AG09309 (cell line): ENCODE data around the gene GLDC.

ENCODE experiments used
- DNase-seq: peaks from one replicate; pipeline ENCODE4 v3.0.0-alpha.2; 2010; ENCODE audit warnings: low read depth
- H3K4me3 ChIP-seq: 2 replicates; pipeline ENCODE4 v1.5.1; 2011; ENCODE audit warnings: mild to moderate bottlenecking, low read depth, low read length, moderate library complexity; ENCODE audit not compliant: control insufficient read depth
- TF ChIP-seq, protein P1 (sequence below): IDR thresholded peaks from 2 replicates; pipeline ENCODE4 v1.5.1; 2011; ENCODE audit warnings: mild to moderate bottlenecking, low read depth, low read length, inconsistent platforms; ENCODE audit not compliant: insufficient read depth, control insufficient read depth; ENCODE audit errors: missing control alignments

The GLDC gene

GRCh38 chr9:6681957-6682501, 36.5 kb upstream of the GLDC start:
- H3K4me3 ChIP-seq, result peak overlapping the region; percentile 81
- TF ChIP-seq, protein P1, sequence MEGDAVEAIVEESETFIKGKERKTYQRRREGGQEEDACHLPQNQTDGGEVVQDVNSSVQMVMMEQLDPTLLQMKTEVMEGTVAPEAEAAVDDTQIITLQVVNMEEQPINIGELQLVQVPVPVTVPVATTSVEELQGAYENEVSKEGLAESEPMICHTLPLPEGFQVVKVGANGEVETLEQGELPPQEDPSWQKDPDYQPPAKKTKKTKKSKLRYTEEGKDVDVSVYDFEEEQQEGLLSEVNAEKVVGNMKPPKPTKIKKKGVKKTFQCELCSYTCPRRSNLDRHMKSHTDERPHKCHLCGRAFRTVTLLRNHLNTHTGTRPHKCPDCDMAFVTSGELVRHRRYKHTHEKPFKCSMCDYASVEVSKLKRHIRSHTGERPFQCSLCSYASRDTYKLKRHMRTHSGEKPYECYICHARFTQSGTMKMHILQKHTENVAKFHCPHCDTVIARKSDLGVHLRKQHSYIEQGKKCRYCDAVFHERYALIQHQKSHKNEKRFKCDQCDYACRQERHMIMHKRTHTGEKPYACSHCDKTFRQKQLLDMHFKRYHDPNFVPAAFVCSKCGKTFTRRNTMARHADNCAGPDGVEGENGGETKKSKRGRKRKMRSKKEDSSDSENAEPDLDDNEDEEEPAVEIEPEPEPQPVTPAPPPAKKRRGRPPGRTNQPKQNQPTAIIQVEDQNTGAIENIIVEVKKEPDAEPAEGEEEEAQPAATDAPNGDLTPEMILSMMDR, result no peak
- DNase-seq, result no peak

GRCh38 chr9:6681147-6681956, 35.8 kb upstream of the GLDC start:
- peak; percentile 87 for DNase-seq
- peak overlapping the region; percentile 81 for H3K4me3 ChIP-seq
- TF ChIP-seq, protein P1, result no peak

DNA sequence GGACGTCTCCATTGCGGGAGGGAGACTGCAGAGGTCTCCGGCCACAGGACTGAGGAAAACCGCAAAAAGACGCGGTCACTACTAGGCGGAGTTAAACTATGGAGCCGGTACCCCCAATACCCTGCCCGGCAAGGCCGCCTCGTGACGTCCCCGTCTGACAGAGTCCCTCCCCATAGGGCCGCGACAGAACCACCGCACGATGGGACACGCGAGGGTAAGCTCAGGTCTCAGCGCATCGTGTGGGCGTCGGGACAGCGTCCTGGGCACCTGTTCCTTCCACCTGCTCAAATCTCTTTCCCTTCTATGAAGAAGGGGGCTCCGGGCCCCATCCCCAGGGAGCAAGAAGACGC, 35.2 kb upstream of the GLDC start:
- DNase-seq, result no peak
- H3K4me3 ChIP-seq, result peak overlapping the region; percentile 81
- TF ChIP-seq, protein P1, result no peak

- H3K4me3 ChIP-seq, result no peak overlapping the region
- no peak for DNase-seq
- TF ChIP-seq, protein P1, result no peak
Observed at GRCh38 chr9:6677803-6678202, 32.3 kb upstream of the GLDC start.

DNA sequence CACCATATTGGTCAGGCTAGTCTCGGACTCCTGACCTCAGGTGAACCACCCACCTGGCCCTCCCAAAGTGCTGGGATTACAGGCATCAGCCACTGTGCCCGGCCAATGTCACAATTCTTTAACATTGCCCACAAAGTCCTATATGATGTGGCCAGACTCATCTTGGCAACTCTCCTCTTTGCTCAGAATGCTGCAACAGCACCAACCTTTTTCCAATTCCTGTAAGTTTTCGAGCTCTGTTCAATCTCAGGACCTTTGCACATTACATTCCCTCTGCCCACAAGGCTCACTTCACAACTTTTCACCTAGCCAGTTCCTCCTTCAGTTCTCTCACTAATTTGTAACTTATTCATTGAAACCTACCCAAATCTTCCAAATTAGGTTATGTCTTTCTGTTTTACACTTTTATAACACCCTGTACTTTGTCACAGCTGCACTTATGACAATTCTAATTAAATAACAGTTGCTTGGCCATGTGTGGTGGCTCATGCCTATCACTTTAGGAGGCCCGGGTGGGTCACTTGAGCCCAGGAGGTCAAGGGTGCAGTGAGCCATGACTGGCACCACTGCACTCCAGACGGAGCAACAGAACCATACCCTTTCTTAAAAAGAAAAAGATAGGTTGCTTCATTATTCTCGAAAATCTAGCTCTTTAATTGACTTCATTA, 30.9 kb upstream of the GLDC start:
- H3K4me3 ChIP-seq, result no peak overlapping the region
- DNase-seq, result no peak
- TF ChIP-seq, protein P1, result no peak

- no peak for DNase-seq
- TF ChIP-seq, protein P1, result no peak
- no peak overlapping the region for H3K4me3 ChIP-seq
Observed at GRCh38 chr9:6675268-6675667, 29.7 kb upstream of the GLDC start.
